Heart left ventricle (tissue), 13 donors: ENCODE measurements around the gene EMD.

Source experiments
- POLR2A ChIP-seq, 2 donors: fragments of 450-650 bp; IDR thresholded peaks; one replicate each; pipeline ENCODE4 v1.6.1; 2017; ENCODE audit warnings: antibody characterized with exemption in 2 of 2, mild to moderate bottlenecking in 2 of 2, moderate library complexity in 2 of 2
- TF ChIP-seq, protein P1 (sequence below), 12 donors: fragments of 200-600 bp; sonication (generic) in 4 of 12; IDR thresholded peaks; one replicate each; pipeline versions ENCODE4 v1.5.0 to v1.8.0; 2018 to 2022; ENCODE audit warnings: antibody characterized with exemption in 12 of 12, mild to moderate bottlenecking in 5 of 12
- donor health status: ischemic (EF 13 %, LVEDD 7.1; RV severe dilation, severe dysfunction).
- donor health status: DM: no; HTN: yes; CAD: no.
- donor health status: DM: no; HTN: no; CAD: no.
- donor health status: ischemic (EF 25% LVEDD 6.9; RV normal size, moderate dysfunction).
- donor health status: ischemic (EF 25% LVEDD 5.7; RV mildly dilated, moderate dysfunction).
- donor health status: ischemic (EF 35%, LVEDD 5.7; RV mildly dilated, moderate dysfunction).
- donor health status: nonischemic (EF 11% LVEDD 7.7; RV severe dilation, severe dysfunction).
- donor health status: DM: yes; HTN: yes; CAD: no.
- donor health status: PGD.
- donor health status: ischemic (EF 29% LVEDD 5.4; RV normal size, mild dysfunction).
- donor health status: nonischemic (EF 23%, LVEDD 6.1; RV moderate dilation, normal function).

DNA sequence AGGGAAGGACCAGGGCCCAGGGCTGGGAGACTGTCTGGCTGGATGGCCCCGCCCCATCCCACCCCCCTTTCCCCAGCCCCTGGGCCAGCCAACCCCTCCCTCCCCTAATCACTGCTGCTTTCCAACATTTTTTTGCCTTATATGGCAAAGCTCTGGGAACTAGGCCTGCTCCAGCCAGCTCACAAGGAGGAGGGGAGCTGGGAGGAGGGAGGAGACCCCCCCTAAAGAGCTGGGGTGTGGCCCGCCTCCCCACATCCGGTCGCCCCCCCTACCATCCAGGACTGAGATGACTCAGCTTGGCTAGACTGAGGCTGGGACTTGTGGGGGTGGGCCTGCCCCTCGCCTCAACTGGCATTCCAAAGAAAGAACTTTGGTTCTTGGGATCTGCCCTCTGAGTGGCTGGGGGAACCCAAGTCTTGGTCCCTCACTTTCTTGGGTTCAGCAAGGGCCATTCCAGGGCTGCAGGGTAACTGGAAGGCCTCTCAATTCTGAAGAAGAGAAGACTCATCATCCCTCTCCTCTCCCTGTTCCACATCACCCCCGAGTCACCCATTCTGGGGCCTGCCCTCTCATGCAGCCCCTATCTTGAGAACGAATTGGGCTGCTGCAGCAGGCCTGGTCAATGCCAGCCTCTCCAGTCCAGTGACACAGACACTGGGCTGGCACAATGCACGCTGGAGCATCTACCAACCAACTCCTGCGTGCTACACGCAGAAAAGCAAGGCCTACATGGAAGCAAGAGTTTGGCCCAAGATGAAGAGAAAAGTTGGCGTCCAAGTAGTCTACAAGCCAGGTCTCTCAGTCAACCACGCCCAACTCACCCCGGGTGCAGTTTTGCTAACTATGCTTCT, 9.4 kb upstream of the EMD start:
- TF ChIP-seq, protein P1, sequence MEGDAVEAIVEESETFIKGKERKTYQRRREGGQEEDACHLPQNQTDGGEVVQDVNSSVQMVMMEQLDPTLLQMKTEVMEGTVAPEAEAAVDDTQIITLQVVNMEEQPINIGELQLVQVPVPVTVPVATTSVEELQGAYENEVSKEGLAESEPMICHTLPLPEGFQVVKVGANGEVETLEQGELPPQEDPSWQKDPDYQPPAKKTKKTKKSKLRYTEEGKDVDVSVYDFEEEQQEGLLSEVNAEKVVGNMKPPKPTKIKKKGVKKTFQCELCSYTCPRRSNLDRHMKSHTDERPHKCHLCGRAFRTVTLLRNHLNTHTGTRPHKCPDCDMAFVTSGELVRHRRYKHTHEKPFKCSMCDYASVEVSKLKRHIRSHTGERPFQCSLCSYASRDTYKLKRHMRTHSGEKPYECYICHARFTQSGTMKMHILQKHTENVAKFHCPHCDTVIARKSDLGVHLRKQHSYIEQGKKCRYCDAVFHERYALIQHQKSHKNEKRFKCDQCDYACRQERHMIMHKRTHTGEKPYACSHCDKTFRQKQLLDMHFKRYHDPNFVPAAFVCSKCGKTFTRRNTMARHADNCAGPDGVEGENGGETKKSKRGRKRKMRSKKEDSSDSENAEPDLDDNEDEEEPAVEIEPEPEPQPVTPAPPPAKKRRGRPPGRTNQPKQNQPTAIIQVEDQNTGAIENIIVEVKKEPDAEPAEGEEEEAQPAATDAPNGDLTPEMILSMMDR (IDR thresholded peaks at IDR 0.05) = no peak
- TF ChIP-seq POLR2A (IDR thresholded peaks at IDR 0.05) = peak in 1 of 2 donors; percentile 53
